ENCODE data around the gene RNF208. TPM values are rescaled to one million over a fixed set of nuclear protein-coding genes. Genes with fewer than 3 reads are reported as not detected.
A peak's percentile ranks its signal among the peaks of the same experiment; 100 is the strongest.
"Not testable (repeated sequence)": the region's sequence is repeated elsewhere in the genome, so short reads cannot be mapped to it uniquely, and the experiment has no call there.

RNF208 gene
- total and polyA plus RNA-seq, 9 of the 15 experiments (the other 6 are each of a cell fraction or from before 2014, with no cell fraction given), result 0.15 to 6.9 (median 0.50) TPM; not detected in 2

DNA sequence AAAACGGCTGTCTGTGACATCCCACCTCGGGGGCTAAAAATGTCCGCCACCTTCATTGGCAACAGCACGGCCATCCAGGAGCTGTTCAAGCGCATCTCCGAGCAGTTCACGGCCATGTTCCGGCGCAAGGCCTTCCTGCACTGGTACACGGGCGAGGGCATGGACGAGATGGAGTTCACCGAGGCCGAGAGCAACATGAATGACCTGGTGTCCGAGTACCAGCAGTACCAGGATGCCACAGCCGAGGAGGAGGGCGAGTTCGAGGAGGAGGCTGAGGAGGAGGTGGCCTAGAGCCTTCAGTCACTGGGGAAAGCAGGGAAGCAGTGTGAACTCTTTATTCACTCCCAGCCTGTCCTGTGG is 21.2 kb upstream of the RNF208 start:
- peaks cover 24 to 85% of the 10 kb centered on the region in 2 experiments; a peak in 4 of 5 replicates for H3K4me1 ChIP-seq (replicated peaks in 1 of 2; ENCODE audit: control insufficient read depth in 2 of 2, insufficient read depth in 2 of 2, low read length in 2 of 2)
- peak; percentile 29 for FAIRE-seq
- H3K27ac ChIP-seq (ENCODE audit: extremely low read depth, low read depth, low read length); H2AFZ ChIP-seq (ENCODE audit: low read depth, low read length); ATAC-seq; H3K9me1 ChIP-seq (ENCODE audit: control insufficient read depth, insufficient read depth, low read length); H3K27me3 ChIP-seq (ENCODE audit: control insufficient read depth in 2 of 2, insufficient read depth in 2 of 2, low read length in 2 of 2); DNase-seq (ENCODE audit: extremely low read depth in 1 of 4, low spot score in 3 of 4); CTCF ChIA-PET (ENCODE audit: low intra/inter-chr PET ratio); H3K4me3 ChIP-seq; H3K9me3 ChIP-seq (replicated peaks; ENCODE audit: control insufficient read depth, insufficient read depth, low read depth, low read length): not testable (repeated sequence)
- in situ Hi-C loops (cut with MboI) (loop anchor here (25.0 kb wide), 1 partner anchor 456 kb away; the partner anchor contains the start of genes CCDC183 and TMEM141), intact Hi-C loops (cut with micrococcal nuclease) (loop anchor here (5.0 to 10.0 kb wide), 2 partner anchors 59 to 458 kb away; partner anchors contain the start of gene NRARP)
- H3K79me2 ChIP-seq (ENCODE audit: control insufficient read depth, insufficient read depth, low read length), result peaks cover 53% of the 10 kb centered on the region
- peak overlapping the region in 1 of 2 experiments; percentile 100; a peak in 2 of 4 replicates for H3K9ac ChIP-seq (ENCODE audit: insufficient read depth in 1 of 2, low read depth in 2 of 2, low read length in 2 of 2)
- WGBS (ENCODE audit: insufficient coverage, low coverage, missing lambda C conversion rate), result 89% methylated on average over 9 of the region's 18 CpGs
- peaks cover 30% of the 10 kb centered on the region for H4K20me1 ChIP-seq (replicated peaks; ENCODE audit: control insufficient read depth, insufficient read depth, low read length)
- TF ChIP-seq KDM5B (IDR thresholded peaks at IDR 0.05; ENCODE audit: insufficient replicate concordance, low read depth, low read length) (peak; percentile 5), RBFOX2 (IDR thresholded peaks at IDR 0.05; ENCODE audit: low read depth, low read length) (peak; percentile 76), PHF8 (IDR thresholded peaks at IDR 0.05; ENCODE audit: borderline replicate concordance, low read length) (peak; percentile 11; the same call in 1 of the 2 replicates), FIP1L1 (IDR thresholded peaks at IDR 0.05; ENCODE audit: low read depth, low read length, poor library complexity, severe bottlenecking) (peak; percentile 39), CCNT2 (IDR thresholded peaks at IDR 0.05; ENCODE audit: borderline replicate concordance, extremely low read depth, insufficient read length, low read depth, low read length) (peak; percentile 4), ZFX (CRISPR knock-in tag; IDR thresholded peaks at IDR 0.05) (peak; percentile 43), POLR2AphosphoS5 (IDR thresholded peaks at IDR 0.05; ENCODE audit: control insufficient read depth, insufficient read depth, low read depth, low read length) (0 out of 2 replicates have a peak, but pooled peaks have one; percentile 5), POLR2G (IDR thresholded peaks at IDR 0.05; ENCODE audit: low read depth, low read length) (peak; percentile 79)
- TF ChIP-seq, protein P1, sequence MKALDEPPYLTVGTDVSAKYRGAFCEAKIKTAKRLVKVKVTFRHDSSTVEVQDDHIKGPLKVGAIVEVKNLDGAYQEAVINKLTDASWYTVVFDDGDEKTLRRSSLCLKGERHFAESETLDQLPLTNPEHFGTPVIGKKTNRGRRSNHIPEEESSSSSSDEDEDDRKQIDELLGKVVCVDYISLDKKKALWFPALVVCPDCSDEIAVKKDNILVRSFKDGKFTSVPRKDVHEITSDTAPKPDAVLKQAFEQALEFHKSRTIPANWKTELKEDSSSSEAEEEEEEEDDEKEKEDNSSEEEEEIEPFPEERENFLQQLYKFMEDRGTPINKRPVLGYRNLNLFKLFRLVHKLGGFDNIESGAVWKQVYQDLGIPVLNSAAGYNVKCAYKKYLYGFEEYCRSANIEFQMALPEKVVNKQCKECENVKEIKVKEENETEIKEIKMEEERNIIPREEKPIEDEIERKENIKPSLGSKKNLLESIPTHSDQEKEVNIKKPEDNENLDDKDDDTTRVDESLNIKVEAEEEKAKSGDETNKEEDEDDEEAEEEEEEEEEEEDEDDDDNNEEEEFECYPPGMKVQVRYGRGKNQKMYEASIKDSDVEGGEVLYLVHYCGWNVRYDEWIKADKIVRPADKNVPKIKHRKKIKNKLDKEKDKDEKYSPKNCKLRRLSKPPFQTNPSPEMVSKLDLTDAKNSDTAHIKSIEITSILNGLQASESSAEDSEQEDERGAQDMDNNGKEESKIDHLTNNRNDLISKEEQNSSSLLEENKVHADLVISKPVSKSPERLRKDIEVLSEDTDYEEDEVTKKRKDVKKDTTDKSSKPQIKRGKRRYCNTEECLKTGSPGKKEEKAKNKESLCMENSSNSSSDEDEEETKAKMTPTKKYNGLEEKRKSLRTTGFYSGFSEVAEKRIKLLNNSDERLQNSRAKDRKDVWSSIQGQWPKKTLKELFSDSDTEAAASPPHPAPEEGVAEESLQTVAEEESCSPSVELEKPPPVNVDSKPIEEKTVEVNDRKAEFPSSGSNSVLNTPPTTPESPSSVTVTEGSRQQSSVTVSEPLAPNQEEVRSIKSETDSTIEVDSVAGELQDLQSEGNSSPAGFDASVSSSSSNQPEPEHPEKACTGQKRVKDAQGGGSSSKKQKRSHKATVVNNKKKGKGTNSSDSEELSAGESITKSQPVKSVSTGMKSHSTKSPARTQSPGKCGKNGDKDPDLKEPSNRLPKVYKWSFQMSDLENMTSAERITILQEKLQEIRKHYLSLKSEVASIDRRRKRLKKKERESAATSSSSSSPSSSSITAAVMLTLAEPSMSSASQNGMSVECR (CRISPR knock-in tag; IDR thresholded peaks at IDR 0.05), result peak; percentile 38; the same call in 1 of the 2 replicates
- H3K4me2 ChIP-seq (ENCODE audit: insufficient read depth, low read length), result peak overlapping the region; percentile 47
- BruUV-seq (replicated peaks), result TSS peak; percentile 71
- POLR2A ChIA-PET, result interaction anchor here (0.6 to 6.5 kb wide), 19 partner anchors 11 to 869 kb away, joined by 3 to 221 read pairs (median 4); partner anchors contain the start of genes ANAPC2, CARD9, EXD3 and NELFB
- H3K36me3 ChIP-seq (ENCODE audit: control insufficient read depth, insufficient read depth, low read length), result peaks cover 30% of the 10 kb centered on the region

All from K562 (cell line).